Activated naive CD8-positive, alpha-beta T cell treated with anti-CD3 and anti-CD28 coated beads, Interleukin-2, amount 50 U/mL, for 24 hours (primary cell): ENCODE data around the gene C1orf159.
A peak's percentile ranks its signal among the peaks of the same experiment; 100 is the strongest.
"Not testable (repeated sequence)": the region's sequence is repeated elsewhere in the genome, so short reads cannot be mapped to it uniquely, and the experiment has no call there.

Experiments
- ATAC-seq: fragments of 150-1000 bp; cut with Tn5 transposase; one replicate; pipeline ENCODE4 v1.10.0; 2021
- DNase-seq: peaks from one replicate; pipeline ENCODE4 v3.0.0; 2021
- H3K27ac Mint-ChIP-seq: one replicate; pipeline ENCODE4 v1.8.0; 2021; ENCODE audit warnings: mild to moderate bottlenecking, mixed read lengths
- H3K27me3 Mint-ChIP-seq: one replicate; pipeline ENCODE4 v1.8.0; 2021; ENCODE audit warnings: mixed read lengths
- H3K36me3 Mint-ChIP-seq: one replicate; pipeline ENCODE4 v1.8.0; 2021; ENCODE audit warnings: low read depth, mixed read lengths
- H3K4me1 Mint-ChIP-seq: one replicate; pipeline ENCODE4 v1.8.0; 2021; ENCODE audit warnings: mixed read lengths
- H3K4me3 Mint-ChIP-seq: one replicate; pipeline ENCODE4 v1.8.0; 2021; ENCODE audit warnings: mild to moderate bottlenecking, moderate library complexity, mixed read lengths
- H3K9me3 Mint-ChIP-seq: one replicate; pipeline ENCODE4 v1.8.0; 2021; ENCODE audit warnings: mixed read lengths

Gene C1orf159

DNA sequence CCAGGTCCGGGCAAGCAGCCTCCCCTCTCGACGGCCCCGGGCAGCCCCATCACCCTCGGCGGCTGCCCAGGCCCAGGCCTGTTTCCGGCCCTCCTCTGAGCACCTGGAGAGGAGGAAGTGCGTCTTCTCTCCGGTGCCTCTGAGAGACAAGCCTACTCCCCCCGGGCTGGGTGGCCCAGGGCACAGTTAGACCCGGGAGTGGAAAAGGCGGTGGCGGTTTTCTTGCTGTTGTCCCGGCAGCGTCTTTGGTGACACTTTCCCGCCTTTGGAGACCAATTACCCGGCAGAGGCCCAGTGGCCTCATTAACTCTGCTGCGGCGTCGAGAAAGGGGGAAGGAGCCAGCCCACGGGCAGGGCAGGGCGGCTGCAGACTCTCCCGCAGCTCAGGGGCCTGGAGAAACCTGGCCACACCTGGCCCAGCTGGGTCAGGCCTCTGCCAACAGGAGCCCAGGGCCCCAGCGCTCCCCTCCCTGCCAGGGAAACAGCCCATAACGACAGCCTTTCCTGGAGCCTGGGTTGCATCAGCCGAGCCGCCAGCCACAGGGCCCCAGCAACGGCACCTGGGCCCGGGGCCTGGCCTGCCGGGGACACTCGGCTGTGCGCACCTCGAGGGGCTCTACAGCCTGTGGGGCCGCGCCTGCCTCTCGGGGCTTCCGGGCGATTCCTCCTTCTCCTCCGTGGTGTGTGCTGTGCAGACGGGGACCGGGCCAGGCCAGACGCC, 28.4 kb upstream of the C1orf159 start:
- ATAC-seq: peak; percentile 80
- peak; percentile 73 for DNase-seq
- Mint-ChIP-seq H3K27ac (peak overlapping the region; percentile 88), H3K27me3 (no peaks in the 10 kb centered on the region), H3K4me1 (peaks cover 29% of the 10 kb centered on the region), H3K4me3 (peak overlapping the region; percentile 56), H3K9me3 (no peaks in the 10 kb centered on the region), H3K36me3 (no peaks in the 10 kb centered on the region)

- no peak for DNase-seq
- Mint-ChIP-seq H3K9me3 (no peaks in the 10 kb centered on the region), H3K4me1 (peaks cover 30% of the 10 kb centered on the region), H3K27me3 (no peaks in the 10 kb centered on the region), H3K4me3 (peak overlapping the region; percentile 56), H3K36me3 (no peaks in the 10 kb centered on the region), H3K27ac (peak overlapping the region; percentile 88)
- ATAC-seq: no peak
Observed at GRCh38 chr1:1143636-1144035, 27.7 kb upstream of the C1orf159 start.

GRCh38 chr1:1142844-1143243, 27.0 kb upstream of the C1orf159 start:
- H3K4me1 Mint-ChIP-seq: peaks cover 35% of the 10 kb centered on the region
- H3K36me3 Mint-ChIP-seq: no peaks in the 10 kb centered on the region
- ATAC-seq (no peak), DNase-seq (no peak)
- H3K4me3 Mint-ChIP-seq: no peak overlapping the region
- H3K27ac Mint-ChIP-seq: peak overlapping the region; percentile 72
- H3K27me3 Mint-ChIP-seq: no peaks in the 10 kb centered on the region
- H3K9me3 Mint-ChIP-seq: no peaks in the 10 kb centered on the region

GRCh38 chr1:1142352-1142751, 26.5 kb upstream of the C1orf159 start:
- DNase-seq: peak; percentile 55
- H3K27me3 Mint-ChIP-seq, ATAC-seq, H3K9me3 Mint-ChIP-seq, H3K36me3 Mint-ChIP-seq, H3K4me3 Mint-ChIP-seq: not testable (repeated sequence)
- Mint-ChIP-seq H3K27ac (peak overlapping the region; percentile 72), H3K4me1 (peaks cover 38% of the 10 kb centered on the region)

GRCh38 chr1:1141911-1142250, 26.0 kb upstream of the C1orf159 start:
- Mint-ChIP-seq H3K4me3 (no peak overlapping the region), H3K36me3 (no peaks in the 10 kb centered on the region), H3K27ac (peak overlapping the region; percentile 72)

GRCh38 chr1:1141244-1141910, 25.5 kb upstream of the C1orf159 start:
- no peak for DNase-seq
- ATAC-seq: no peak
- Mint-ChIP-seq H3K9me3 (no peaks in the 10 kb centered on the region), H3K36me3 (no peaks in the 10 kb centered on the region), H3K4me1 (peaks cover 41% of the 10 kb centered on the region), H3K27me3 (no peaks in the 10 kb centered on the region), H3K27ac (no peak overlapping the region), H3K4me3 (no peak overlapping the region)

More at GRCh38 chr1:1141911-1142250, 26.0 kb upstream of the C1orf159 start:
- Mint-ChIP-seq H3K4me1 (peaks cover 39% of the 10 kb centered on the region), H3K27me3 (no peaks in the 10 kb centered on the region), H3K9me3 (no peaks in the 10 kb centered on the region)
- DNase-seq: no peak
- no peak for ATAC-seq

- H3K4me1 Mint-ChIP-seq: peaks cover 41% of the 10 kb centered on the region
- no peaks in the 10 kb centered on the region for H3K9me3 Mint-ChIP-seq
- no peak overlapping the region for H3K4me3 Mint-ChIP-seq
- H3K36me3 Mint-ChIP-seq: no peaks in the 10 kb centered on the region
- no peak for ATAC-seq
- DNase-seq: no peak
- no peak overlapping the region for H3K27ac Mint-ChIP-seq
- H3K27me3 Mint-ChIP-seq: no peaks in the 10 kb centered on the region
Observed at GRCh38 chr1:1140673-1141072, 24.8 kb upstream of the C1orf159 start.

- DNase-seq: peak; percentile 80
- no peaks in the 10 kb centered on the region for H3K27me3 Mint-ChIP-seq
- H3K4me3 Mint-ChIP-seq: peak overlapping the region; percentile 70
- peak overlapping the region; percentile 84 for H3K27ac Mint-ChIP-seq
- no peaks in the 10 kb centered on the region for H3K9me3 Mint-ChIP-seq
- no peaks in the 10 kb centered on the region for H3K36me3 Mint-ChIP-seq
- peaks cover 23% of the 10 kb centered on the region for H3K4me1 Mint-ChIP-seq
- ATAC-seq: peak; percentile 84
Observed at GRCh38 chr1:1137256-1138045, 21.6 kb upstream of the C1orf159 start.

GRCh38 chr1:1136547-1137230, 20.8 kb upstream of the C1orf159 start:
- no peaks in the 10 kb centered on the region for H3K36me3 Mint-ChIP-seq
- H3K4me1 Mint-ChIP-seq: peaks cover 16% of the 10 kb centered on the region
- no peaks in the 10 kb centered on the region for H3K9me3 Mint-ChIP-seq
- peak; percentile 14 for ATAC-seq
- DNase-seq: peak; percentile 39
- no peaks in the 10 kb centered on the region for H3K27me3 Mint-ChIP-seq
- no peak overlapping the region for H3K4me3 Mint-ChIP-seq
- H3K27ac Mint-ChIP-seq: no peak overlapping the region

DNA sequence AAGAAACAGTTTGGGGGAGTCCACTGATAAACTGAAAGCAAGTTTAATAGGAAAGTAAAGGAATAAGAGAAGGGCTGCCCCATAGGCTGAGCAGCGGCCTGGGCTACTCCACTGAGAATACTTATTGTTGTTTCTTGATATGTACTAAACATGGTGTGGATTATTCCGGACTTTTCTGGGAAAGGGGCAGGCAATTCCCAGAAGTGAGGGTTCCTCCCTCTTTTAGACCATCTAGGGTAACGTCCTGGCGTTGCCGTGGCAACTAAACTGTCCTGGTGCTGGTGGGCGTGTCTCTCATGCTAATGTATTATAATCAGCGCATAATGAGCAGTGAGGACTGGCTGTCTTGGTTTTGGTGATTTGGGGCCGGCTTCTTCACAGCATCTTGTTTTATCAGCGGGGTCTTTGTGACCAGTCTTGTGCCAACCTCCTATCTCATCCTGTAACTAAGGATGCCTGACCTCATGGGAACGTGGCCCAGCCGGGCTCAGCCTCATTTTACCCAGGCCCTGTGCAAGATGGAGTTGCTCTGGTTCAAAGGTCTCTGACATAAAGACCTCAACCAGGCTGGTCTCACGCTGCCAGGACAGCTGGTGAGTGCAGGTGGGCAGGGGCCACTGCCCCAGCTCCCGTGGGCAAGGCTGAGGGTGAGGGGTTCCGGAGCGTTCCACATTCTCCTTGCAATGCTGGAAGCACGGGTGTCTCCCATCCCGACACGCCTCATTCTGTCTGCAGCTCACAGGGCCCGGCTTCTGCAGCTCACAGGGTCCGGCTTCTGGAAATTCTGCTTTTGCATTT, 19.6 kb upstream of the C1orf159 start:
- Mint-ChIP-seq H3K27me3 (no peaks in the 10 kb centered on the region), H3K27ac (peak overlapping the region; percentile 35), H3K4me3 (no peak overlapping the region)

GRCh38 chr1:1134300-1134970, 18.5 kb upstream of the C1orf159 start:
- Mint-ChIP-seq H3K27ac (no peak overlapping the region), H3K36me3 (no peaks in the 10 kb centered on the region)
- ATAC-seq: no peak

More for the DNA sequence above, 19.6 kb upstream of the C1orf159 start:
- Mint-ChIP-seq H3K9me3 (no peaks in the 10 kb centered on the region), H3K4me1 (peaks cover 13% of the 10 kb centered on the region), H3K36me3 (no peaks in the 10 kb centered on the region)
- ATAC-seq: no peak
- DNase-seq: no peak

DNA sequence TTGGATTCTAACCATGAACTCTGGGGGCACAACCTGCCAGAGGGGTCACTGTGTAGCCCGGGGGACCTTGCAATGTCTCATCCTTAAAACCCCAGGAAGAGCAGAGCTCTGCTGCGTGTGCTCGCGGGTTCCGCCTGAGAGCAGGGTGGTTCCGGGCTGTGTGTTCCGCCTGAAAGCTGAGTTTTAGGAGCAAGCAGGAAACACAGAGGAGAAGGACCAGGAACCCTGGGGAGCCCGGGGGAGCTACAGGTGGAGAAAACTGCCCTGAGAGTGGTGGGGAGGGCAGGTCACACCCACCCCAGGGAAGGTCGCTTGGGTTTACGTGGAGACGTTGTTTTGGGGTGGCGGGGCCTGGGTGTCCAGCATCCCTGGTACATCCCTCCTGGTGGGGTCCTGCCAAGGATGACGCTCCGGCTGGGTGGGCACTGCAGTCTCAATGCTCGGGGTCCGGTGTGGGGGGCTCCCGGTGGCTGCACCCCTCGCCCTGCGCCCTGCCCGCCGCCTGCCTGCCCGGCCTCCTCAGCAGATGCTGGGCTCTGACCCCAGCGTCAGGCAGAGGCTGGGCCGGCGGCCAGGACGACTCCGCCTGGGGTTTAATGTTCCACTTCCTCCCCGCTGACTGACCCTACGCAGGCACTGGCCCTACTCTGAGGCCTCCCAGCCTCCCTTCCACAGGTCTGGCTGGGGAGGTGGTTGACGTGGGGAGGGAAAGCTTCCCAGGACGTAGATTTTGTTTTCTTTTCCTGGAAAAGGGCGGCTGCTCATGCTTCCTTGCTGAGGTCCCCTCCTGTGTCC, 17.3 kb upstream of the C1orf159 start:
- H3K9me3 Mint-ChIP-seq: no peaks in the 10 kb centered on the region
- no peak overlapping the region for H3K27ac Mint-ChIP-seq
- DNase-seq (no peak), ATAC-seq (no peak)
- no peak overlapping the region for H3K4me3 Mint-ChIP-seq
- no peaks in the 10 kb centered on the region for H3K36me3 Mint-ChIP-seq
- H3K4me1 Mint-ChIP-seq: peaks cover 9% of the 10 kb centered on the region
- no peaks in the 10 kb centered on the region for H3K27me3 Mint-ChIP-seq

More at GRCh38 chr1:1134300-1134970, 18.5 kb upstream of the C1orf159 start:
- Mint-ChIP-seq H3K9me3 (no peaks in the 10 kb centered on the region), H3K4me3 (no peak overlapping the region), H3K4me1 (peaks cover 13% of the 10 kb centered on the region), H3K27me3 (no peaks in the 10 kb centered on the region)
- no peak for DNase-seq
